Measurements from ENCODE around the gene TADA3. TPM values are rescaled to one million over a fixed set of nuclear protein-coding genes. Genes with fewer than 3 reads are reported as not detected.

TADA3 gene
- total and polyA plus RNA-seq, 10 donors: 33.6 to 73.7 (median 49.4) TPM

GRCh38 chr3:9831253-9831652 lies 39.0 kb upstream of the TADA3 start:
- H3K4me1 ChIP-seq: peaks cover 0 to 6% (median 0%) of the 10 kb centered on the region in 6 donors
- no peak for DNase-seq
- no peaks in the 10 kb centered on the region for H3K9me3 ChIP-seq
- intact Hi-C loops (cut with DNase I; ENCODE audit: low total_unique reads): no loop called here
- no peak overlapping the region for H3K27ac ChIP-seq
- WGBS, 5 donors: 90 to 96% (median 94%) methylated on average over 3 of the region's 3 CpGs
- no peak overlapping the region for H3K4me3 ChIP-seq
- TF ChIP-seq POLR2AphosphoS5 (IDR thresholded peaks at IDR 0.05) (no peak), POLR2A (IDR thresholded peaks at IDR 0.05) (no peak)
- TF ChIP-seq, protein P1, sequence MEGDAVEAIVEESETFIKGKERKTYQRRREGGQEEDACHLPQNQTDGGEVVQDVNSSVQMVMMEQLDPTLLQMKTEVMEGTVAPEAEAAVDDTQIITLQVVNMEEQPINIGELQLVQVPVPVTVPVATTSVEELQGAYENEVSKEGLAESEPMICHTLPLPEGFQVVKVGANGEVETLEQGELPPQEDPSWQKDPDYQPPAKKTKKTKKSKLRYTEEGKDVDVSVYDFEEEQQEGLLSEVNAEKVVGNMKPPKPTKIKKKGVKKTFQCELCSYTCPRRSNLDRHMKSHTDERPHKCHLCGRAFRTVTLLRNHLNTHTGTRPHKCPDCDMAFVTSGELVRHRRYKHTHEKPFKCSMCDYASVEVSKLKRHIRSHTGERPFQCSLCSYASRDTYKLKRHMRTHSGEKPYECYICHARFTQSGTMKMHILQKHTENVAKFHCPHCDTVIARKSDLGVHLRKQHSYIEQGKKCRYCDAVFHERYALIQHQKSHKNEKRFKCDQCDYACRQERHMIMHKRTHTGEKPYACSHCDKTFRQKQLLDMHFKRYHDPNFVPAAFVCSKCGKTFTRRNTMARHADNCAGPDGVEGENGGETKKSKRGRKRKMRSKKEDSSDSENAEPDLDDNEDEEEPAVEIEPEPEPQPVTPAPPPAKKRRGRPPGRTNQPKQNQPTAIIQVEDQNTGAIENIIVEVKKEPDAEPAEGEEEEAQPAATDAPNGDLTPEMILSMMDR (IDR thresholded peaks at IDR 0.05 in 8 of 11, conservative IDR thresholded peaks at IDR 0.05 in 3 of 11): no peak
- H3K36me3 ChIP-seq: peaks cover 0 to 97% (median 42%) of the 10 kb centered on the region in 6 donors
- H3K27me3 ChIP-seq (replicated peaks in 1 of 7): no peaks in the 10 kb centered on the region

GRCh38 chr3:9828801-9829755 lies 36.8 kb upstream of the TADA3 start:
- peaks cover 0 to 6% (median 0%) of the 10 kb centered on the region in 6 donors for H3K4me1 ChIP-seq
- peaks cover 0 to 87% (median 22%) of the 10 kb centered on the region in 6 donors for H3K36me3 ChIP-seq
- H3K9me3 ChIP-seq: no peaks in the 10 kb centered on the region
- intact Hi-C loops (cut with DNase I; ENCODE audit: low total_unique reads): no loop called here
- TF ChIP-seq POLR2A (IDR thresholded peaks at IDR 0.05) (no peak), POLR2AphosphoS5 (IDR thresholded peaks at IDR 0.05) (peak in 2 of 3 donors; percentile 13 to 59)
- TF ChIP-seq, protein P1 (IDR thresholded peaks at IDR 0.05 in 8 of 11, conservative IDR thresholded peaks at IDR 0.05 in 3 of 11): no peak
- H3K27ac ChIP-seq: no peak overlapping the region
- no peaks in the 10 kb centered on the region for H3K27me3 ChIP-seq (replicated peaks in 1 of 7)
- WGBS, 5 donors: 93 to 100% (median 95%) methylated on average over 7 to 17 of the region's 17 CpGs
- no peak overlapping the region for H3K4me3 ChIP-seq
- peak; percentile 62 for DNase-seq

- H3K36me3 ChIP-seq: peaks cover 0 to 73% (median 8%) of the 10 kb centered on the region in 6 donors
- no peak for TF ChIP-seq POLR2A (IDR thresholded peaks at IDR 0.05)
- TF ChIP-seq, protein P1 (IDR thresholded peaks at IDR 0.05 in 8 of 11, conservative IDR thresholded peaks at IDR 0.05 in 3 of 11): peak in 5 of 11 experiments; percentile 9 to 28 (median 11)
- TF ChIP-seq POLR2AphosphoS5 (IDR thresholded peaks at IDR 0.05): peak in 1 of 3 donors; percentile 43
- DNase-seq: no peak
- H3K4me3 ChIP-seq: no peak overlapping the region
- H3K4me1 ChIP-seq: peaks cover 0 to 6% (median 0%) of the 10 kb centered on the region in 6 donors
- WGBS, 5 donors: 85 to 87% (median 85%) methylated on average over 19 to 20 of the region's 20 CpGs
- no peaks in the 10 kb centered on the region for H3K27me3 ChIP-seq (replicated peaks in 1 of 7)
- no peaks in the 10 kb centered on the region for H3K9me3 ChIP-seq
- intact Hi-C loops (cut with DNase I; ENCODE audit: low total_unique reads): no loop called here
- H3K27ac ChIP-seq: no peak overlapping the region
Measured at GRCh38 chr3:9826815-9827573, 34.7 kb upstream of the TADA3 start.
